DND-41 (cell line): ENCODE measurements around the gene ADORA2B.

Source experiments
- ATAC-seq: fragments of 200-7000 bp; cut with Tn5 transposase; 3 replicates; pipeline ENCODE4 v1.9.1; 2021; ENCODE audit warnings: low read depth; ENCODE audit not compliant: insufficient read depth
- DNase-seq: peaks from one replicate; pipeline ENCODE4 v3.0.0-alpha.2; 2020
- H2AFZ ChIP-seq: 2 replicates; pipeline ENCODE4 v1.6.0; 2012; ENCODE audit warnings: low read depth, low read length
- H3K27ac ChIP-seq: 2 replicates; pipeline ENCODE4 v1.5.1; 2012; ENCODE audit warnings: low read length, inconsistent platforms
- H3K27me3 ChIP-seq: fragments of 200-600 bp; sonication (generic); 2 replicates; pipeline ENCODE4 v1.6.0; 2012; ENCODE audit warnings: low read length, mild to moderate bottlenecking, inconsistent platforms; ENCODE audit not compliant: insufficient read depth, poor library complexity
- H3K36me3 ChIP-seq: 2 replicates; pipeline ENCODE4 v1.5.1; 2012; ENCODE audit warnings: low read length, inconsistent platforms; ENCODE audit not compliant: insufficient read depth
- H3K4me1 ChIP-seq: 2 replicates; pipeline ENCODE4 v1.5.1; 2012; ENCODE audit warnings: mild to moderate bottlenecking, low read length; ENCODE audit not compliant: insufficient read depth
- H3K4me2 ChIP-seq: 2 replicates; pipeline ENCODE4 v1.6.0; 2012; ENCODE audit warnings: mild to moderate bottlenecking, moderate library complexity, low read length, inconsistent platforms; ENCODE audit not compliant: insufficient read depth
- H3K4me3 ChIP-seq, 2 experiments: fragments of 200-600 bp in 1 of 2; shearing (Covaris generic) in 1 of 2; 2 replicates each; pipeline ENCODE4 v1.5.1; 2012 to 2016; ENCODE audit warnings: inconsistent platforms in 2 of 2, low read length in 2 of 2, mild to moderate bottlenecking in 2 of 2, low read depth in 1 of 2, moderate library complexity in 1 of 2
- H3K79me2 ChIP-seq: 2 replicates; pipeline ENCODE4 v1.6.0; 2012; ENCODE audit warnings: low read length, inconsistent platforms; ENCODE audit not compliant: insufficient read depth
- H3K9ac ChIP-seq: 2 replicates; pipeline ENCODE4 v1.6.0; 2012; ENCODE audit warnings: low read depth, mild to moderate bottlenecking, inconsistent platforms, low read length, moderate library complexity
- H3K9me3 ChIP-seq: 2 replicates; pipeline ENCODE4 v1.5.1; 2012; ENCODE audit warnings: low read length, moderate library complexity, mild to moderate bottlenecking, inconsistent platforms; ENCODE audit not compliant: insufficient read depth, severe bottlenecking
- H4K20me1 ChIP-seq: 2 replicates; pipeline ENCODE4 v1.6.0; 2012; ENCODE audit warnings: low read length; ENCODE audit not compliant: insufficient read depth
- CTCF ChIP-seq: IDR thresholded peaks from 2 replicates; pipeline ENCODE4 v1.5.1; 2012; ENCODE audit warnings: borderline replicate concordance, low read length, moderate library complexity, mild to moderate bottlenecking; ENCODE audit not compliant: poor library complexity, severe bottlenecking; ENCODE audit errors: extremely low read depth
- EZH2 ChIP-seq: IDR thresholded peaks from 3 replicates; pipeline ENCODE4 v1.6.1; 2012; ENCODE audit warnings: borderline replicate concordance, low read depth, mild to moderate bottlenecking, moderate library complexity, low read length, inconsistent platforms; ENCODE audit not compliant: severe bottlenecking

Gene ADORA2B

GRCh38 chr17:15981208-15981607, 36.3 kb downstream of the ADORA2B start:
- no peaks in the 10 kb centered on the region for H3K9me3 ChIP-seq
- H3K9ac ChIP-seq: no peak overlapping the region
- no peaks in the 10 kb centered on the region for H3K4me1 ChIP-seq
- H4K20me1 ChIP-seq: no peaks in the 10 kb centered on the region
- H2AFZ ChIP-seq: no peak overlapping the region
- DNase-seq (no peak), ATAC-seq (no peak)
- no peak overlapping the region for H3K27ac ChIP-seq
- peaks cover 52% of the 10 kb centered on the region for H3K36me3 ChIP-seq
- H3K4me3 ChIP-seq: no peak overlapping the region
- no peaks in the 10 kb centered on the region for H3K27me3 ChIP-seq
- TF ChIP-seq CTCF (no peak), EZH2 (no peak)
- H3K79me2 ChIP-seq: no peaks in the 10 kb centered on the region
- no peak overlapping the region for H3K4me2 ChIP-seq

GRCh38 chr17:15981646-15982580, 37.0 kb downstream of the ADORA2B start:
- H3K79me2 ChIP-seq: no peaks in the 10 kb centered on the region
- TF ChIP-seq CTCF (no peak), EZH2 (no peak)
- DNase-seq (no peak), ATAC-seq (no peak)
- H3K36me3 ChIP-seq: peaks cover 53% of the 10 kb centered on the region
- H3K27ac ChIP-seq: no peak overlapping the region
- H2AFZ ChIP-seq: no peak overlapping the region
- no peaks in the 10 kb centered on the region for H4K20me1 ChIP-seq
- H3K4me3 ChIP-seq: no peak overlapping the region
- no peaks in the 10 kb centered on the region for H3K4me1 ChIP-seq
- no peak overlapping the region for H3K9ac ChIP-seq
- no peaks in the 10 kb centered on the region for H3K27me3 ChIP-seq
- H3K4me2 ChIP-seq: no peak overlapping the region
- H3K9me3 ChIP-seq: no peaks in the 10 kb centered on the region

GRCh38 chr17:15996322-15996721, 51.4 kb downstream of the ADORA2B start:
- peaks cover 30% of the 10 kb centered on the region for H3K79me2 ChIP-seq
- no peak overlapping the region for H3K9ac ChIP-seq
- TF ChIP-seq EZH2 (no peak), CTCF (no peak)
- no peaks in the 10 kb centered on the region for H3K27me3 ChIP-seq
- peaks cover 8% of the 10 kb centered on the region; the same call in 1 of the 2 replicates for H4K20me1 ChIP-seq
- no peak overlapping the region for H3K27ac ChIP-seq
- H3K9me3 ChIP-seq: no peaks in the 10 kb centered on the region
- H2AFZ ChIP-seq: no peak overlapping the region
- no peak overlapping the region for H3K4me2 ChIP-seq
- H3K4me1 ChIP-seq: peaks cover 26% of the 10 kb centered on the region
- no peak overlapping the region for H3K4me3 ChIP-seq
- ATAC-seq (no peak), DNase-seq (no peak)
- peaks cover 12% of the 10 kb centered on the region for H3K36me3 ChIP-seq
